ENCODE measurements around the gene ISLR. TPM values are rescaled to one million over a fixed set of nuclear protein-coding genes. Genes with fewer than 3 reads are reported as not detected.
A peak's percentile ranks its signal among the peaks of the same experiment; 100 is the strongest.

ISLR gene
- total RNA-seq, 1 experiment from 2014 or later: 0.11 TPM

GRCh38 chr15:74132681-74133651, 40.5 kb upstream of the ISLR start:
- H3K4me1 ChIP-seq (ENCODE audit: insufficient read depth, low read length): no peaks in the 10 kb centered on the region; the same call in 1 of the 2 replicates
- H3K23ac ChIP-seq (ENCODE audit: insufficient read length, low read depth, low read length): no peak overlapping the region
- no peak overlapping the region for H2AFZ ChIP-seq (ENCODE audit: low read length)
- peaks cover 22% of the 10 kb centered on the region for H3K23me2 ChIP-seq (ENCODE audit: insufficient read length, low read depth, low read length, poor library complexity, severe bottlenecking)
- H4K91ac ChIP-seq (ENCODE audit: insufficient read length, low read depth, low read length): no peak overlapping the region
- no peak overlapping the region for H3K9ac ChIP-seq (ENCODE audit: extremely low read depth, insufficient read length, low read length)
- no peak overlapping the region for H2BK5ac ChIP-seq (ENCODE audit: insufficient read length, low read length)
- H3K36me3 Mint-ChIP-seq (ENCODE audit: insufficient read depth in 1 of 3, low read depth in 3 of 3): peaks cover 0 to 1% (median 0%) of the 10 kb centered on the region in 3 experiments; a peak in 3 of 7 replicates
- no peak overlapping the region for H3T11ph ChIP-seq (ENCODE audit: low read length)
- H3K27ac ChIP-seq (ENCODE audit: insufficient read length, low read depth, low read length): no peak overlapping the region
- H2BK15ac ChIP-seq (ENCODE audit: low read depth, low read length): no peak overlapping the region
- H2AK5ac ChIP-seq (ENCODE audit: insufficient read length, low read length): no peak overlapping the region
- peak overlapping the region; percentile 15 for H3K18ac ChIP-seq (ENCODE audit: insufficient read length, low read depth, low read length)
- H2BK12ac ChIP-seq (ENCODE audit: insufficient read length, low read depth, low read length): no peak overlapping the region
- DNase-seq: peak; percentile 60
- H3K27me3 ChIP-seq (ENCODE audit: insufficient read depth, low read length): peaks cover 80% of the 10 kb centered on the region
- WGBS (ENCODE audit: extremely low coverage, insufficient read length, low lambda C conversion rate): no CpG with 5 or more reads among the region's 90 CpGs
- no peak overlapping the region for H3K56ac ChIP-seq (ENCODE audit: insufficient read length, low read depth, low read length)
- H4K8ac ChIP-seq (replicated peaks; ENCODE audit: insufficient read length, low read depth, low read length): no peak overlapping the region
- peaks cover 98% of the 10 kb centered on the region for H3K27me3 Mint-ChIP-seq (ENCODE audit: low read depth)
- H3K79me2 ChIP-seq (ENCODE audit: insufficient read depth, low read length): no peaks in the 10 kb centered on the region
- peaks cover 60 to 74% of the 10 kb centered on the region in 2 experiments for H3K4me1 Mint-ChIP-seq
- H3K9me3 Mint-ChIP-seq: peaks cover 2 to 6% of the 10 kb centered on the region in 2 experiments; a peak in 2 of 5 replicates
- peak overlapping the region; percentile 24 to 70 for H3K4me3 Mint-ChIP-seq
- H3K27ac Mint-ChIP-seq: no peak overlapping the region; a peak in 1 of 7 replicates
- H3K4ac ChIP-seq (ENCODE audit: low read depth, low read length): no peak overlapping the region
- no peak overlapping the region for H3K14ac ChIP-seq (ENCODE audit: insufficient read depth, low read length)
- no peak for TF ChIP-seq CTCF (conservative IDR thresholded peaks at IDR 0.05)
- H3K4me2 ChIP-seq (ENCODE audit: insufficient read depth, insufficient read length, low read length): peak overlapping the region; percentile 82
- no peaks in the 10 kb centered on the region for H3K9me3 ChIP-seq (ENCODE audit: control insufficient read depth, low read depth, low read length)
- no peak overlapping the region for H4K5ac ChIP-seq (ENCODE audit: insufficient read length, low read depth, low read length)
- no peaks in the 10 kb centered on the region for H3K79me1 ChIP-seq (ENCODE audit: insufficient read depth, low read depth, low read length, poor library complexity, severe bottlenecking)
- H2BK20ac ChIP-seq (ENCODE audit: low read depth, low read length, poor library complexity, severe bottlenecking): no peak overlapping the region
- H2BK120ac ChIP-seq (ENCODE audit: low read depth, low read length, poor library complexity, severe bottlenecking): no peak overlapping the region
- H4K20me1 ChIP-seq (ENCODE audit: control insufficient read depth, insufficient read depth, insufficient read length): peaks cover 4% of the 10 kb centered on the region

Measured in H9 (cell line).